ENCODE results near the gene UBE2O.

DNA sequence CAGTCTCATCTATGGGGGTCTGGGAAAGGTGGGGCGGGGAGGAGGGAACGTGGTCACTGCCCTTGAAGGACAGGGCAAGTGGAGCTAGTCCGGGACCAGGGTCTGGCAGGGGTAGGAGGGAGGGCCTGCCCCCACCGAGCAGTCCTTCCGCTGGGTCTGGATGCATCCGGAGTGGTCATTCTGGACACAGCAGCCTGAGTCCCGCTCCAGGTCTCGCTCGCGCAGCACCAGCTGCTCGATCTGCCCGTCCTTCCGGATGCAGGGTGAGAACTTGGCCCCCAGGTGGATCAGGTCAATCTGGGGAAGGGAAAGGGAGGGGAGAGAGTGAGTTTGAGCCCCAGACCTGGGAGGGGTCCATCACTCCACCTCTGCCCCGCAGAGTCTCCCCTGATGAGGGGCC, 21.3 kb upstream of the UBE2O start:
- no peak for TF ChIP-seq EZH2 (IDR thresholded peaks at IDR 0.05; ENCODE audit: low read length, unreplicated experiment)
- TF ChIP-seq EZH2phosphoT487 (IDR thresholded peaks at IDR 0.05; ENCODE audit: borderline replicate concordance, low read length): no peak
- TF ChIP-seq, protein P1, sequence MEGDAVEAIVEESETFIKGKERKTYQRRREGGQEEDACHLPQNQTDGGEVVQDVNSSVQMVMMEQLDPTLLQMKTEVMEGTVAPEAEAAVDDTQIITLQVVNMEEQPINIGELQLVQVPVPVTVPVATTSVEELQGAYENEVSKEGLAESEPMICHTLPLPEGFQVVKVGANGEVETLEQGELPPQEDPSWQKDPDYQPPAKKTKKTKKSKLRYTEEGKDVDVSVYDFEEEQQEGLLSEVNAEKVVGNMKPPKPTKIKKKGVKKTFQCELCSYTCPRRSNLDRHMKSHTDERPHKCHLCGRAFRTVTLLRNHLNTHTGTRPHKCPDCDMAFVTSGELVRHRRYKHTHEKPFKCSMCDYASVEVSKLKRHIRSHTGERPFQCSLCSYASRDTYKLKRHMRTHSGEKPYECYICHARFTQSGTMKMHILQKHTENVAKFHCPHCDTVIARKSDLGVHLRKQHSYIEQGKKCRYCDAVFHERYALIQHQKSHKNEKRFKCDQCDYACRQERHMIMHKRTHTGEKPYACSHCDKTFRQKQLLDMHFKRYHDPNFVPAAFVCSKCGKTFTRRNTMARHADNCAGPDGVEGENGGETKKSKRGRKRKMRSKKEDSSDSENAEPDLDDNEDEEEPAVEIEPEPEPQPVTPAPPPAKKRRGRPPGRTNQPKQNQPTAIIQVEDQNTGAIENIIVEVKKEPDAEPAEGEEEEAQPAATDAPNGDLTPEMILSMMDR (conservative IDR thresholded peaks at IDR 0.05; ENCODE audit: low read depth, low read length): no peak

All from PC-3 (cell line).